SJCRH30 (cell line): ENCODE results near the gene LST1. TPM values are rescaled to one million over a fixed set of nuclear protein-coding genes. Genes with fewer than 3 reads are reported as not detected.

Source experiments
- DNase-seq, 2 experiments: peaks; one replicate each; pipeline ENCODE4 v3.0.0-alpha.2; 2015 to 2020
- H3K27ac ChIP-seq: fragments of 250-450 bp; sonication (Bioruptor Pico); 2 replicates; pipeline ENCODE4 v1.5.1; 2020; ENCODE audit warnings: mild to moderate bottlenecking, moderate library complexity
- H3K27me3 ChIP-seq: fragments of 250-450 bp; sonication (Bioruptor Pico); 2 replicates; pipeline ENCODE4 v1.5.1; 2020; ENCODE audit warnings: mild to moderate bottlenecking, moderate library complexity
- H3K36me3 ChIP-seq: fragments of 250-450 bp; sonication (Bioruptor Pico); 2 replicates; pipeline ENCODE4 v1.5.1; 2020; ENCODE audit warnings: mild to moderate bottlenecking, moderate library complexity
- H3K4me1 ChIP-seq: fragments of 250-450 bp; sonication (Bioruptor Pico); 2 replicates; pipeline ENCODE4 v1.5.1; 2020; ENCODE audit warnings: mild to moderate bottlenecking, moderate library complexity
- H3K4me3 ChIP-seq: fragments of 250-450 bp; sonication (Bioruptor Pico); 2 replicates; pipeline ENCODE4 v1.5.1; 2020; ENCODE audit warnings: mild to moderate bottlenecking, moderate library complexity
- H3K9me3 ChIP-seq: fragments of 250-450 bp; sonication (Bioruptor Pico); replicated peaks from 2 replicates; pipeline ENCODE4 v1.5.1; 2020; ENCODE audit warnings: mild to moderate bottlenecking, moderate library complexity
- total RNA-seq: library from RNA; depleted of rRNA; stranded (reverse); fragments of >200 nt; shearing (Covaris generic); gene quantifications from 2 replicates; pipeline ENCODE4 v1.2.3, GENCODE V29; 2014

LST1 gene
- total RNA-seq, 1 experiment from 2014 or later, result not detected

- DNase-seq, result no peak
- no peaks in the 10 kb centered on the region; the same call in none of the 2 replicates for H3K36me3 ChIP-seq
Observed at GRCh38 chr6:31556307-31556706, 29.8 kb upstream of the LST1 start.

GRCh38 chr6:31557443-31558317, 28.4 kb upstream of the LST1 start:
- no peaks in the 10 kb centered on the region; the same call in none of the 2 replicates for H3K36me3 ChIP-seq
- no peak for DNase-seq
- no peak overlapping the region for H3K4me3 ChIP-seq
- peaks cover 9% of the 10 kb centered on the region; the same call in 1 of the 2 replicates for H3K4me1 ChIP-seq
- H3K27me3 ChIP-seq, result no peaks in the 10 kb centered on the region
- no peak overlapping the region for H3K27ac ChIP-seq
- H3K9me3 ChIP-seq, result no peaks in the 10 kb centered on the region

More at GRCh38 chr6:31556307-31556706, 29.8 kb upstream of the LST1 start:
- Histone ChIP-seq H3K4me1 (peaks cover 9% of the 10 kb centered on the region; the same call in 1 of the 2 replicates), H3K27me3 (no peaks in the 10 kb centered on the region), H3K27ac (no peak overlapping the region), H3K9me3 (no peaks in the 10 kb centered on the region), H3K4me3 (no peak overlapping the region)

GRCh38 chr6:31558318-31558625, 27.8 kb upstream of the LST1 start:
- no peaks in the 10 kb centered on the region; the same call in none of the 2 replicates for H3K36me3 ChIP-seq
- no peaks in the 10 kb centered on the region for H3K9me3 ChIP-seq
- H3K4me1 ChIP-seq, result peaks cover 13% of the 10 kb centered on the region; the same call in 1 of the 2 replicates
- no peaks in the 10 kb centered on the region for H3K27me3 ChIP-seq
- no peak for DNase-seq
- no peak overlapping the region for H3K4me3 ChIP-seq
- no peak overlapping the region for H3K27ac ChIP-seq

GRCh38 chr6:31558631-31559500, 27.2 kb upstream of the LST1 start:
- H3K27ac ChIP-seq, result no peak overlapping the region
- H3K4me3 ChIP-seq, result no peak overlapping the region
- H3K4me1 ChIP-seq, result peaks cover 19% of the 10 kb centered on the region; the same call in 1 of the 2 replicates
- no peaks in the 10 kb centered on the region for H3K27me3 ChIP-seq
- no peaks in the 10 kb centered on the region; the same call in none of the 2 replicates for H3K36me3 ChIP-seq
- DNase-seq, result no peak
- no peaks in the 10 kb centered on the region for H3K9me3 ChIP-seq

- no peak for DNase-seq
- no peaks in the 10 kb centered on the region; the same call in none of the 2 replicates for H3K36me3 ChIP-seq
- peaks cover 19% of the 10 kb centered on the region; the same call in 1 of the 2 replicates for H3K4me1 ChIP-seq
- H3K27ac ChIP-seq, result no peak overlapping the region
- no peaks in the 10 kb centered on the region for H3K27me3 ChIP-seq
- no peak overlapping the region for H3K4me3 ChIP-seq
- H3K9me3 ChIP-seq, result no peaks in the 10 kb centered on the region
Observed at GRCh38 chr6:31559606-31559957, 26.5 kb upstream of the LST1 start.

GRCh38 chr6:31559958-31560696, 25.9 kb upstream of the LST1 start:
- Histone ChIP-seq H3K27ac (no peak overlapping the region), H3K27me3 (no peaks in the 10 kb centered on the region)

GRCh38 chr6:31560697-31561058, 25.4 kb upstream of the LST1 start:
- peaks cover 19% of the 10 kb centered on the region; the same call in 1 of the 2 replicates for H3K4me1 ChIP-seq
- no peak overlapping the region for H3K27ac ChIP-seq
- no peak for DNase-seq
- no peaks in the 10 kb centered on the region; the same call in 1 of the 2 replicates for H3K36me3 ChIP-seq
- H3K9me3 ChIP-seq, result no peaks in the 10 kb centered on the region
- no peaks in the 10 kb centered on the region for H3K27me3 ChIP-seq
- no peak overlapping the region for H3K4me3 ChIP-seq

More at GRCh38 chr6:31559958-31560696, 25.9 kb upstream of the LST1 start:
- no peaks in the 10 kb centered on the region for H3K9me3 ChIP-seq
- peaks cover 19% of the 10 kb centered on the region; the same call in 1 of the 2 replicates for H3K4me1 ChIP-seq
- no peak overlapping the region for H3K4me3 ChIP-seq
- peak in 1 of 2 experiments; percentile 46 for DNase-seq
- H3K36me3 ChIP-seq, result no peaks in the 10 kb centered on the region; the same call in 1 of the 2 replicates

- Histone ChIP-seq H3K4me3 (no peak overlapping the region), H3K4me1 (peaks cover 10% of the 10 kb centered on the region; the same call in 1 of the 2 replicates), H3K27me3 (peaks cover 14% of the 10 kb centered on the region; the same call in 1 of the 2 replicates), H3K9me3 (no peaks in the 10 kb centered on the region), H3K36me3 (no peaks in the 10 kb centered on the region), H3K27ac (no peak overlapping the region)
- DNase-seq, result no peak
Observed at GRCh38 chr6:31567531-31568370, 18.3 kb upstream of the LST1 start.

GRCh38 chr6:31568537-31568961, 17.5 kb upstream of the LST1 start:
- peaks cover 3% of the 10 kb centered on the region; the same call in 1 of the 2 replicates for H3K4me1 ChIP-seq
- H3K27ac ChIP-seq, result no peak overlapping the region
- H3K9me3 ChIP-seq, result no peaks in the 10 kb centered on the region
- no peaks in the 10 kb centered on the region for H3K36me3 ChIP-seq
- no peak for DNase-seq
- no peak overlapping the region for H3K4me3 ChIP-seq
- peaks cover 14% of the 10 kb centered on the region; the same call in 1 of the 2 replicates for H3K27me3 ChIP-seq

GRCh38 chr6:31569861-31570536, 16.1 kb upstream of the LST1 start:
- Histone ChIP-seq H3K36me3 (no peaks in the 10 kb centered on the region), H3K4me1 (no peaks in the 10 kb centered on the region), H3K27me3 (peaks cover 14% of the 10 kb centered on the region; the same call in 1 of the 2 replicates), H3K27ac (no peak overlapping the region), H3K9me3 (no peaks in the 10 kb centered on the region), H3K4me3 (no peak overlapping the region)
- no peak for DNase-seq

GRCh38 chr6:31572041-31572911, 13.8 kb upstream of the LST1 start, which contains the start of gene LTA:
Gene LTA, plus strand, starts transcription at chr6:31572289. Its CDS starts 454 bp downstream, at chr6:31572743.
- no peak for DNase-seq
- H3K36me3 ChIP-seq, result no peaks in the 10 kb centered on the region
- peaks cover 14% of the 10 kb centered on the region; the same call in 1 of the 2 replicates for H3K27me3 ChIP-seq
- H3K27ac ChIP-seq, result no peak within 1 kb of the TSS
- H3K9me3 ChIP-seq, result no peaks in the 10 kb centered on the region
- H3K4me3 ChIP-seq, result no peak within 1 kb of the TSS
- H3K4me1 ChIP-seq, result no peaks in the 10 kb centered on the region
